Activated CD4-positive, alpha-beta T cell treated with anti-CD3 and anti-CD28 coated beads for 1 hour (primary cell): ENCODE results near the gene EDDM13.
"Not testable (repeated sequence)": the region's sequence is repeated elsewhere in the genome, so short reads cannot be mapped to it uniquely, and the experiment has no call there.

ENCODE experiments used
- DNase-seq: peaks from one replicate; pipeline ENCODE4 v3.0.0-alpha.2; 2020

The EDDM13 gene

GRCh38 chr19:56295531-56296455 lies 23.2 kb downstream of the EDDM13 start:
- no peak for DNase-seq

GRCh38 chr19:56297010-56297409 lies 24.5 kb downstream of the EDDM13 start:
- DNase-seq: no peak

- no peak for DNase-seq
These were observed 27.1 kb downstream of the EDDM13 start for GRCh38 chr19:56299688-56300087.

GRCh38 chr19:56301155-56301554 lies 28.6 kb downstream of the EDDM13 start:
- no peak for DNase-seq

GRCh38 chr19:56301886-56302620 lies 29.5 kb downstream of the EDDM13 start:
- no peak for DNase-seq

- no peak for DNase-seq
These were observed 31.7 kb downstream of the EDDM13 start for GRCh38 chr19:56304243-56304642.

GRCh38 chr19:56306016-56306415 lies 33.5 kb downstream of the EDDM13 start:
- no peak for DNase-seq

- not testable (repeated sequence) for DNase-seq
These were observed 34.5 kb downstream of the EDDM13 start for GRCh38 chr19:56307062-56307461.

GRCh38 chr19:56308792-56309191 lies 36.2 kb downstream of the EDDM13 start:
- DNase-seq: no peak

GRCh38 chr19:56309511-56310185 lies 37.1 kb downstream of the EDDM13 start:
- peak; percentile 13 for DNase-seq

- no peak for DNase-seq
These were observed 37.9 kb downstream of the EDDM13 start for GRCh38 chr19:56310462-56310861.

- DNase-seq: no peak
These were observed 39.8 kb downstream of the EDDM13 start for GRCh38 chr19:56312342-56312741.

GRCh38 chr19:56312787-56313657 lies 40.5 kb downstream of the EDDM13 start:
- no peak for DNase-seq

GRCh38 chr19:56314018-56314380 lies 41.5 kb downstream of the EDDM13 start:
- no peak for DNase-seq

GRCh38 chr19:56314381-56315076 lies 42.0 kb downstream of the EDDM13 start, which contains the start of gene ZSCAN5A:
Gene ZSCAN5A (minus strand): TSS chr19:56314839. CDS start chr19:56225046, 89,793 bp downstream.
- peak; percentile 97 for DNase-seq

GRCh38 chr19:56315077-56315828 lies 42.7 kb downstream of the EDDM13 start:
- peak; percentile 84 for DNase-seq

GRCh38 chr19:56316728-56317127 lies 44.2 kb downstream of the EDDM13 start:
- no peak for DNase-seq

GRCh38 chr19:56317749-56318148 lies 45.2 kb downstream of the EDDM13 start:
- no peak for DNase-seq

- DNase-seq: no peak
These were observed 47.4 kb downstream of the EDDM13 start for GRCh38 chr19:56319991-56320390.

- DNase-seq: no peak
These were observed 48.9 kb downstream of the EDDM13 start for GRCh38 chr19:56321254-56321988.
